ENCODE data around the gene SHISA6.

DNA sequence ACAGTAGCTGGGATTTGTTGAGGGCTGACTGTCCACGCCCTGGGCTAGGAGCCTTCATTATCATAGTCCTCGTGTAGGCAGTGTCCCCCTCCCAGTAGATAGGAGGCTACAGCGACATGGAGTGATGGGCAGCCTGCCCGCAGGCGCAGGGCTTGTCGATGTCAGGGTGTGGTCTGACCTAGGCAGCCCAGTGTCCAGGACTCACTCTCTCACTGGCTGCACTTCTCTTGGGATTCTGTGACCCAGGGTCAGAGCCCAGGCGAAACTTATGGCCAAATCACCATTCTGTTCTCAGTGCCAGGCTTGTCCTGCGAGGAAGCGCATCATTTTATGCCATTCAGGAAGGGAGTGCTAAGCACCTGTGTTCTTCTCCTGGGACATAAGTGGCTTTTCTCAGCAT lies 32.6 kb downstream of the SHISA6 start:
- TF ChIP-seq, protein P1, sequence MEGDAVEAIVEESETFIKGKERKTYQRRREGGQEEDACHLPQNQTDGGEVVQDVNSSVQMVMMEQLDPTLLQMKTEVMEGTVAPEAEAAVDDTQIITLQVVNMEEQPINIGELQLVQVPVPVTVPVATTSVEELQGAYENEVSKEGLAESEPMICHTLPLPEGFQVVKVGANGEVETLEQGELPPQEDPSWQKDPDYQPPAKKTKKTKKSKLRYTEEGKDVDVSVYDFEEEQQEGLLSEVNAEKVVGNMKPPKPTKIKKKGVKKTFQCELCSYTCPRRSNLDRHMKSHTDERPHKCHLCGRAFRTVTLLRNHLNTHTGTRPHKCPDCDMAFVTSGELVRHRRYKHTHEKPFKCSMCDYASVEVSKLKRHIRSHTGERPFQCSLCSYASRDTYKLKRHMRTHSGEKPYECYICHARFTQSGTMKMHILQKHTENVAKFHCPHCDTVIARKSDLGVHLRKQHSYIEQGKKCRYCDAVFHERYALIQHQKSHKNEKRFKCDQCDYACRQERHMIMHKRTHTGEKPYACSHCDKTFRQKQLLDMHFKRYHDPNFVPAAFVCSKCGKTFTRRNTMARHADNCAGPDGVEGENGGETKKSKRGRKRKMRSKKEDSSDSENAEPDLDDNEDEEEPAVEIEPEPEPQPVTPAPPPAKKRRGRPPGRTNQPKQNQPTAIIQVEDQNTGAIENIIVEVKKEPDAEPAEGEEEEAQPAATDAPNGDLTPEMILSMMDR (conservative IDR thresholded peaks at IDR 0.05 in 1 of 2, IDR thresholded peaks at IDR 0.05 in 1 of 2; ENCODE audit: extremely low read depth in 1 of 2, insufficient read depth in 1 of 2, low read depth in 1 of 2, low read length in 2 of 2), result no peak
- TF ChIP-seq EZH2 (IDR thresholded peaks at IDR 0.05; ENCODE audit: borderline replicate concordance, low read length), result no peak

Data from mammary epithelial cell (primary cell).